ENCODE measurements around the gene INTS13. TPM values are rescaled to one million over a fixed set of nuclear protein-coding genes. Genes with fewer than 3 reads are reported as not detected.

Gene INTS13, protein sequence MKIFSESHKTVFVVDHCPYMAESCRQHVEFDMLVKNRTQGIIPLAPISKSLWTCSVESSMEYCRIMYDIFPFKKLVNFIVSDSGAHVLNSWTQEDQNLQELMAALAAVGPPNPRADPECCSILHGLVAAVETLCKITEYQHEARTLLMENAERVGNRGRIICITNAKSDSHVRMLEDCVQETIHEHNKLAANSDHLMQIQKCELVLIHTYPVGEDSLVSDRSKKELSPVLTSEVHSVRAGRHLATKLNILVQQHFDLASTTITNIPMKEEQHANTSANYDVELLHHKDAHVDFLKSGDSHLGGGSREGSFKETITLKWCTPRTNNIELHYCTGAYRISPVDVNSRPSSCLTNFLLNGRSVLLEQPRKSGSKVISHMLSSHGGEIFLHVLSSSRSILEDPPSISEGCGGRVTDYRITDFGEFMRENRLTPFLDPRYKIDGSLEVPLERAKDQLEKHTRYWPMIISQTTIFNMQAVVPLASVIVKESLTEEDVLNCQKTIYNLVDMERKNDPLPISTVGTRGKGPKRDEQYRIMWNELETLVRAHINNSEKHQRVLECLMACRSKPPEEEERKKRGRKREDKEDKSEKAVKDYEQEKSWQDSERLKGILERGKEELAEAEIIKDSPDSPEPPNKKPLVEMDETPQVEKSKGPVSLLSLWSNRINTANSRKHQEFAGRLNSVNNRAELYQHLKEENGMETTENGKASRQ
- 27.7 and 27.8 TPM in 2 replicates for total RNA-seq

DNA sequence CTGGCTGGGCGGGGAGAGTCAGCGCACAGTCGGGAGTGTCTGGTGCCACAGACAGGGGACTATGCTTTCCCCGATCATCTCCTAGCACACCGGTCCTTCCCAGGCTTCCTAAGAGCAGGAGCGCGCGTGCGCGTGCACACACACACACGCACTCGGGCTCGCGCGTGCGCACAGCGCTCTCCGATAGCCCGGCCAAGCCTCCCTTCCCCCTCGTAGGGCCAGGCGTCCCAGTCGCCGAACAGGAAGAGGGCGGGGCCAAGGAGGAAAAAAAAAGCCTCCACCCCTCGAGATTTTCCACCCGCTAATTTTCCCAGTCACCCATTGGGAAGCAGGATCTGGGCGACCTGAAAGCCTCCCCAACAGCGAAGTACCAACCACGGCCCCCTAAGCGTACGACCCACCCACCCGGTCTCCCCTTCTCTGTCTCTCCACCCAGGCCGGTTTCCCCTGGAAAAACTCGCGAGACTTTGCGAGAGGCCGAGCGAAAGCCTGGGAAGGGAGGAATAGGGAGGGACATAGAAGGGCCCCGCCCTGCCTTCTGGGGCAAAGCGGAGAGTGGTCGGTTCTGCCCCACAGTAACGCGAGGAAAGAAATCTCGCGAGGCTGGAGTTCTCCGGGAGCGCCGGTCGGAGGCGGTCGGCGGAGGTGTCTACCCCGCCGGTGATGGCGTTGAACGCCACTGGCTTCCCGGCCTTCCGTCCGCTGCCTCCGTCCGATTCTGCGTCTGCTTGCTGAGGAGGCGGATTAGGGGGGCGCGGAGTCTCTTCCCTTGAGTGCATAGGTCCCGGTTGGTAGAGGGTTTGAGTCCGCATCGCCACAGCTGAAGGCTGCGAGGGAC lies at the start of gene INTS13, which contains the start of gene FGFR1OP2:
Gene INTS13 (minus strand): TSS at position 119 of the 838 bp plus-strand sequence. CDS start 1,178 bp downstream, outside the sequence.
Gene FGFR1OP2 (plus strand): TSS at position 608 of the 838 bp plus-strand sequence. CDS start 15,689 bp downstream, outside the sequence.

Other genes starting within 250 kb of the INTS13 start
- 29.8 and 31.2 TPM in 2 replicates for gene ITPR2, start 104.8 kb downstream of the INTS13 start, total RNA-seq
- gene FGFR1OP2, start 489 bp upstream of the INTS13 start, total RNA-seq, result 41.0 and 52.2 TPM in 2 replicates
- gene TM7SF3, start 76.4 kb upstream of the INTS13 start, total RNA-seq, result 138 and 150 TPM in 2 replicates
- gene MED21, start 84.6 kb upstream of the INTS13 start, total RNA-seq, result 39.1 and 42.7 TPM in 2 replicates
- not detected in 2 replicates for gene C12orf71, start 144.6 kb upstream of the INTS13 start, total RNA-seq

Measured in aortic smooth muscle cell (primary cell).